HEK293 (cell line): ENCODE measurements around the gene VPS29.

ENCODE experiments used
- CTCF ChIA-PET: fragments of 350-600 bp; formaldehyde crosslinking; extraction: SDS; loops from one replicate; lab custom pipeline; 2021; ENCODE audit warnings: antibody characterized with exemption; lab: Yijun Ruan, JAX
- POLR2A ChIA-PET: fragments of 300-600 bp; formaldehyde crosslinking; extraction: SDS; loops from one replicate; lab custom pipeline; 2020; ENCODE audit warnings: antibody characterized with exemption, inconsistent platforms; lab: Yijun Ruan, JAX
- H3K27ac ChIP-seq: fragments of 200-500 bp; sonication (Bioruptor generic); 2 replicates; pipeline ENCODE4 v1.5.1; 2014; ENCODE audit warnings: low read depth, low read length, control low read depth, inconsistent platforms; ENCODE audit errors: extremely low read depth
- H3K36me3 ChIP-seq, 2 experiments: fragments of 200-500 bp in 1 of 2; sonication (Bioruptor generic) in 1 of 2; 1 replicate in 1 of 2; 2 replicates in 1 of 2; pipeline ENCODE4 v1.5.1; 2014 to 2017; ENCODE audit warnings: inconsistent platforms in 2 of 2, low read length in 2 of 2; ENCODE audit not compliant: control insufficient read depth in 2 of 2, insufficient read depth in 1 of 2
- H3K4me1 ChIP-seq: fragments of 200-500 bp; sonication (Bioruptor generic); 2 replicates; pipeline ENCODE4 v1.5.1; 2014; ENCODE audit warnings: mild to moderate bottlenecking, low read length, inconsistent platforms; ENCODE audit not compliant: control insufficient read depth, insufficient read depth
- H3K4me3 ChIP-seq: 2 replicates; pipeline ENCODE4 v1.5.1; 2011; ENCODE audit warnings: low read depth, mild to moderate bottlenecking, control low read depth, low read length, moderate library complexity
- H3K9me3 ChIP-seq: fragments of 200-500 bp; sonication (Bioruptor generic); 2 replicates; pipeline ENCODE4 v1.5.1; 2014; ENCODE audit warnings: low read depth, low read length, inconsistent platforms; ENCODE audit not compliant: control insufficient read depth, insufficient read depth
- FEZF1 ChIP-seq: fragments of 450-650 bp; formaldehyde crosslinking; IDR thresholded peaks from 2 replicates; pipeline ENCODE4 v1.5.1; 2016; ENCODE audit warnings: missing biosample characterization, missing genetic modification characterization
- GFI1B ChIP-seq: fragments of 450-650 bp; formaldehyde crosslinking; IDR thresholded peaks from 2 replicates; pipeline ENCODE4 v1.5.1; 2016; ENCODE audit warnings: missing biosample characterization, missing genetic modification characterization
- IKZF3 ChIP-seq: fragments of 450-650 bp; IDR thresholded peaks from 2 replicates; pipeline ENCODE4 v1.5.0; 2018; ENCODE audit warnings: missing biosample characterization, mild to moderate bottlenecking, missing genetic modification characterization, moderate library complexity
- KLF7 ChIP-seq: fragments of 450-650 bp; formaldehyde crosslinking; IDR thresholded peaks from 2 replicates; pipeline ENCODE4 v1.5.1; 2016; ENCODE audit warnings: missing biosample characterization, missing genetic modification characterization, borderline replicate concordance
- MEIS1 ChIP-seq: sonication (generic); formaldehyde crosslinking; IDR thresholded peaks from 2 replicates; pipeline ENCODE4 v1.8.1; 2022; ENCODE audit warnings: missing genetic modification reagents, mild to moderate bottlenecking, borderline replicate concordance
- PRDM1 ChIP-seq: fragments of 450-650 bp; formaldehyde crosslinking; IDR thresholded peaks from 2 replicates; pipeline ENCODE4; 2016; ENCODE audit warnings: missing biosample characterization, missing genetic modification characterization
- PRDM4 ChIP-seq: fragments of 450-650 bp; formaldehyde crosslinking; IDR thresholded peaks from 2 replicates; pipeline ENCODE4 v1.5.1; 2017; ENCODE audit warnings: missing biosample characterization, missing genetic modification characterization
- SP7 ChIP-seq: fragments of 450-650 bp; formaldehyde crosslinking; IDR thresholded peaks from 2 replicates; pipeline ENCODE4 v1.5.1; 2016; ENCODE audit warnings: missing biosample characterization, missing genetic modification characterization
- WT1 ChIP-seq: fragments of 450-650 bp; formaldehyde crosslinking; IDR thresholded peaks from 2 replicates; pipeline ENCODE4 v1.5.1; 2016; ENCODE audit warnings: missing biosample characterization, missing genetic modification characterization
- ZBTB21 ChIP-seq: fragments of 450-650 bp; formaldehyde crosslinking; IDR thresholded peaks from 2 replicates; pipeline ENCODE4 v1.5.1; 2017; ENCODE audit warnings: missing biosample characterization, missing genetic modification characterization
- ZBTB8A ChIP-seq: fragments of 450-650 bp; formaldehyde crosslinking; IDR thresholded peaks from 2 replicates; pipeline ENCODE4 v1.5.1; 2016; ENCODE audit warnings: missing biosample characterization, missing genetic modification characterization
- ZFP3 ChIP-seq: fragments of 450-650 bp; formaldehyde crosslinking; IDR thresholded peaks from 2 replicates; pipeline ENCODE4 v1.5.1; 2016; ENCODE audit warnings: low read depth, missing biosample characterization, missing genetic modification characterization
- ZFP69B ChIP-seq: fragments of 450-650 bp; formaldehyde crosslinking; IDR thresholded peaks from 2 replicates; pipeline ENCODE4 v1.5.1; 2016; ENCODE audit warnings: missing biosample characterization, missing genetic modification characterization
- ZNF112 ChIP-seq: fragments of 450-650 bp; formaldehyde crosslinking; IDR thresholded peaks from 2 replicates; pipeline ENCODE4 v1.5.0; 2017; ENCODE audit warnings: missing biosample characterization, missing genetic modification characterization
- ZNF18 ChIP-seq: fragments of 450-650 bp; formaldehyde crosslinking; IDR thresholded peaks from 2 replicates; pipeline ENCODE4 v1.5.1; 2016; ENCODE audit warnings: missing biosample characterization, missing genetic modification characterization
- ZNF302 ChIP-seq: fragments of 450-650 bp; formaldehyde crosslinking; IDR thresholded peaks from 2 replicates; pipeline ENCODE4 v1.5.1; 2016; ENCODE audit warnings: missing biosample characterization, missing genetic modification characterization, low read depth
- ZNF341 ChIP-seq: fragments of 450-650 bp; formaldehyde crosslinking; IDR thresholded peaks from 2 replicates; pipeline ENCODE4; 2016; ENCODE audit warnings: low read depth, missing biosample characterization, missing genetic modification characterization
- ZNF366 ChIP-seq: fragments of 450-650 bp; formaldehyde crosslinking; conservative IDR thresholded peaks from 2 replicates; pipeline ENCODE4 v1.5.1; 2016; ENCODE audit warnings: missing biosample characterization, missing genetic modification characterization
- ZNF391 ChIP-seq: fragments of 450-650 bp; formaldehyde crosslinking; IDR thresholded peaks from 2 replicates; pipeline ENCODE4 v1.5.1; 2016; ENCODE audit warnings: low read depth, missing biosample characterization, missing genetic modification characterization, borderline replicate concordance
- ZNF473 ChIP-seq: fragments of 450-650 bp; formaldehyde crosslinking; IDR thresholded peaks from 2 replicates; pipeline ENCODE4 v1.5.1; 2017; ENCODE audit warnings: missing biosample characterization, missing genetic modification characterization
- ZNF514 ChIP-seq: fragments of 450-650 bp; formaldehyde crosslinking; IDR thresholded peaks from 2 replicates; pipeline ENCODE4 v1.5.1; 2016; ENCODE audit warnings: missing biosample characterization, missing genetic modification characterization
- ZNF600 ChIP-seq: fragments of 450-650 bp; formaldehyde crosslinking; IDR thresholded peaks from 2 replicates; pipeline ENCODE4 v1.5.1; 2016; ENCODE audit warnings: missing biosample characterization, missing genetic modification characterization
- ZNF621 ChIP-seq: fragments of 450-650 bp; formaldehyde crosslinking; IDR thresholded peaks from 2 replicates; pipeline ENCODE4 v1.5.1; 2017; ENCODE audit warnings: missing biosample characterization, missing genetic modification characterization
- ZNF629 ChIP-seq: fragments of 450-650 bp; formaldehyde crosslinking; IDR thresholded peaks from 2 replicates; pipeline ENCODE4 v1.5.1; 2017; ENCODE audit warnings: missing biosample characterization, missing genetic modification characterization
- ZNF843 ChIP-seq: fragments of 450-650 bp; formaldehyde crosslinking; IDR thresholded peaks from 2 replicates; pipeline ENCODE4 v1.5.1; 2016; ENCODE audit warnings: missing biosample characterization, missing genetic modification characterization
- ZXDB ChIP-seq: fragments of 450-650 bp; formaldehyde crosslinking; IDR thresholded peaks from 2 replicates; pipeline ENCODE4 v1.5.1; 2016; ENCODE audit warnings: missing biosample characterization, missing genetic modification characterization
- TF ChIP-seq, protein P1 (sequence below): fragments of 450-650 bp; formaldehyde crosslinking; IDR thresholded peaks from 2 replicates; pipeline ENCODE4 v1.5.1; 2016; ENCODE audit warnings: missing biosample characterization, missing genetic modification characterization
- TF ChIP-seq, protein P2 (sequence below): fragments of 450-650 bp; formaldehyde crosslinking; IDR thresholded peaks from 2 replicates; pipeline ENCODE4 v1.5.1; 2016; ENCODE audit warnings: missing biosample characterization, missing genetic modification characterization

VPS29 gene

GRCh38 chr12:110538869-110539622 is 37.1 kb upstream of the VPS29 start:
- H3K9me3 ChIP-seq = no peaks in the 10 kb centered on the region
- H3K36me3 ChIP-seq = peaks cover 7 to 39% of the 10 kb centered on the region in 2 experiments
- POLR2A ChIA-PET = no interaction called here
- no peak overlapping the region for H3K27ac ChIP-seq
- H3K4me3 ChIP-seq = no peak overlapping the region
- peaks cover 30% of the 10 kb centered on the region for H3K4me1 ChIP-seq
- peak; percentile 74; the same call in 1 of the 2 replicates for TF ChIP-seq PRDM4 (tag by site-specific recombination)
- TF ChIP-seq SP7 = peak; percentile 44; the same call in 1 of the 2 replicates
- TF ChIP-seq ZNF621 = no peak
- TF ChIP-seq PRDM1 (tag by site-specific recombination) = peak; percentile 52; the same call in 1 of the 2 replicates
- CTCF ChIA-PET = interaction anchor here (1.0 to 1.1 kb wide), 5 partner anchors 10 to 63 kb away, joined by 3 to 4 read pairs (median 3); no protein-coding TSS in a partner anchor

DNA sequence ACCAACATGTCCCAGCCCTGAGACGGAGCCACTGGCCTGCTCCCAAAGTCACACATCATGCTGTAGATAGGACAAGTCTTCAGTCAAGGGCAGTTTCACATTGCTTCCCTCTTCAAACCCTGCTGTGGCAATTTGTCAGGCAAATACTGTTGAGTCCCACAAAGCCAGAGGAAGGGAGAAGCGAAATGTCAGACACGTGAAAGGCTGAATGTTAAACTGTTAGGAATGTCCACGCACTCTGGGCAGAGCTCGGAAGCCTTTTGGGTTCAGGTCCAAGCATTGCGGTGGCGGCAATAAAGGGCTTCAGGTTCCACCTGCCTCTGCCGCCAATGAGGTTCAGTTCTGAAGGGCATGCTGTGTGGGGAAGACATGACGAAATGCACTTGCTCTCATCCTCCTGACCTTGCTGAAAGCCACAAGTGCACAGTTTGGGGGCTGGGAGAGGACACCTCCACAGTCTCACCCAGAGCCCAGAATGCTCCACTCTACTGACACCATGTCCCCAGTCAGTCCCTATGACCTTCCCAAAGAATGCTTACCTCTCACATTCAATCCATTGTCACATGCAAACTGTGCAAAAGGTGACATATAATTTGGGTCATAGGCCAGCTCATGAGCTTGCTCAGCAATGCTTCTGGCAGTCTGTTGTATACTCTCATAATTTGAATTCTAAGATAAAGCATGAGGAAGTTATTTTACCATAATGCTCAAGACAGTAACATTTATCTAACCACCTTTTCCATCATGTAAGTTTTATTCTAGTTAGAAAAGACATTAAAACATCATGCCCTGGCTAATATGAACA is 35.9 kb upstream of the VPS29 start:
- Histone ChIP-seq H3K4me3 (no peak overlapping the region), H3K27ac (0 out of 2 replicates have a peak overlapping the region, but pooled peaks have one; percentile 14), H3K36me3 (peaks cover 7 to 40% of the 10 kb centered on the region in 2 experiments), H3K4me1 (peaks cover 23% of the 10 kb centered on the region), H3K9me3 (no peaks in the 10 kb centered on the region)
- POLR2A ChIA-PET = no interaction called here
- CTCF ChIA-PET = interaction anchor here (0.5 to 1.0 kb wide), 5 partner anchors 12 to 75 kb away, joined by 3 to 4 read pairs (median 3); no protein-coding TSS in a partner anchor
- no peak for TF ChIP-seq ZNF473 (tag by site-specific recombination)
- peak; percentile 87 for TF ChIP-seq ZNF629 (tag by site-specific recombination)
- TF ChIP-seq ZNF391 (tag by site-specific recombination) = 0 out of 2 replicates have a peak, but pooled peaks have one; percentile 20
- TF ChIP-seq ZFP3 (tag by site-specific recombination) = no peak
- no peak for TF ChIP-seq KLF7 (tag by site-specific recombination)
- TF ChIP-seq, protein P1, sequence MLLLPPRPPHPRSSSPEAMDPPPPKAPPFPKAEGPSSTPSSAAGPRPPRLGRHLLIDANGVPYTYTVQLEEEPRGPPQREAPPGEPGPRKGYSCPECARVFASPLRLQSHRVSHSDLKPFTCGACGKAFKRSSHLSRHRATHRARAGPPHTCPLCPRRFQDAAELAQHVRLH (tag by site-specific recombination) = 0 out of 2 replicates have a peak, but pooled peaks have one; percentile 9
- peak; percentile 85 for TF ChIP-seq FEZF1
- no peak for TF ChIP-seq ZNF18 (tag by site-specific recombination)
- no peak for TF ChIP-seq ZNF341 (tag by site-specific recombination)
- TF ChIP-seq ZBTB8A (tag by site-specific recombination) = peak; percentile 72
- TF ChIP-seq ZNF302 = no peak
- TF ChIP-seq, protein P2, sequence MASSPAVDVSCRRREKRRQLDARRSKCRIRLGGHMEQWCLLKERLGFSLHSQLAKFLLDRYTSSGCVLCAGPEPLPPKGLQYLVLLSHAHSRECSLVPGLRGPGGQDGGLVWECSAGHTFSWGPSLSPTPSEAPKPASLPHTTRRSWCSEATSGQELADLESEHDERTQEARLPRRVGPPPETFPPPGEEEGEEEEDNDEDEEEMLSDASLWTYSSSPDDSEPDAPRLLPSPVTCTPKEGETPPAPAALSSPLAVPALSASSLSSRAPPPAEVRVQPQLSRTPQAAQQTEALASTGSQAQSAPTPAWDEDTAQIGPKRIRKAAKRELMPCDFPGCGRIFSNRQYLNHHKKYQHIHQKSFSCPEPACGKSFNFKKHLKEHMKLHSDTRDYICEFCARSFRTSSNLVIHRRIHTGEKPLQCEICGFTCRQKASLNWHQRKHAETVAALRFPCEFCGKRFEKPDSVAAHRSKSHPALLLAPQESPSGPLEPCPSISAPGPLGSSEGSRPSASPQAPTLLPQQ (tag by site-specific recombination) = 0 out of 2 replicates have a peak, but pooled peaks have one; percentile 50
- no peak for TF ChIP-seq GFI1B (tag by site-specific recombination)
- TF ChIP-seq ZNF843 (tag by site-specific recombination) = peak; percentile 44; the same call in 1 of the 2 replicates
- peak; percentile 70 for TF ChIP-seq ZBTB21 (tag by site-specific recombination)
- TF ChIP-seq ZXDB = 0 out of 2 replicates have a peak, but pooled peaks have one; percentile 54
- TF ChIP-seq ZNF112 (tag by site-specific recombination) = no peak
- peak; percentile 81 for TF ChIP-seq ZNF366 (tag by site-specific recombination)
- peak; percentile 84 for TF ChIP-seq ZNF600 (tag by site-specific recombination)
- peak; percentile 32; the same call in 1 of the 2 replicates for TF ChIP-seq ZFP69B (tag by site-specific recombination)
- no peak for TF ChIP-seq MEIS1
- no peak for TF ChIP-seq WT1 (tag by site-specific recombination)
- TF ChIP-seq IKZF3 (tag by site-specific recombination) = peak; percentile 55
- no peak for TF ChIP-seq ZNF514 (tag by site-specific recombination)
